Left lung (tissue), 10 donors: Measurements from ENCODE around the gene MFSD6L. TPM values are rescaled to one million over a fixed set of nuclear protein-coding genes. Genes with fewer than 3 reads are reported as not detected.
A peak's percentile ranks its signal among the peaks of the same experiment; 100 is the strongest.

Source experiments
- ATAC-seq: fragments of 200-7000 bp; cut with Tn5 transposase; one replicate; pipeline ENCODE4 v1.9.1; 2020; ENCODE audit warnings: moderate library complexity
- DNase-seq, 4 donors: peaks; one replicate each; pipeline ENCODE4 v3.0.0-alpha.2; 2013 to 2020
- H3K27ac ChIP-seq, 2 donors: fragments of 200-600 bp; sonication (generic) in 1 of 2; one replicate each; pipeline versions ENCODE4 v1.5.0 to v1.8.0; 2020 to 2021
- H3K27me3 ChIP-seq, 2 donors: fragments of 200-600 bp; sonication (generic) in 1 of 2; one replicate each; pipeline versions ENCODE4 v1.5.0 to v1.8.0; 2020 to 2021
- H3K36me3 ChIP-seq, 2 donors: fragments of 200-600 bp; sonication (generic) in 1 of 2; one replicate each; pipeline versions ENCODE4 v1.5.0 to v1.8.0; 2020 to 2021
- H3K4me1 ChIP-seq, 2 donors: fragments of 200-600 bp; one replicate each; pipeline ENCODE4 v1.8.0; 2021
- H3K4me3 ChIP-seq, 2 donors: fragments of 200-600 bp; sonication (generic) in 1 of 2; one replicate each; pipeline versions ENCODE4 v1.5.0 to v1.8.0; 2020 to 2021; ENCODE audit warnings: mild to moderate bottlenecking in 1 of 2
- H3K9me3 ChIP-seq, 2 donors: fragments of 200-600 bp; sonication (generic) in 1 of 2; one replicate each; pipeline versions ENCODE4 v1.5.0 to v1.8.0; 2020 to 2021
- CTCF ChIP-seq, 2 donors: fragments of 200-600 bp; sonication (generic) in 1 of 2; IDR thresholded peaks; one replicate each; pipeline versions ENCODE4 v1.5.0 to v1.8.0; 2021; ENCODE audit warnings: antibody characterized with exemption in 2 of 2
- intact Hi-C, 2 donors: fragments of 100-400 bp; cut with DNase I; formaldehyde crosslinking; loops; one replicate each; pipeline versions ENCODE4 v1.11.2 to v1.14.2; 2022
- polyA plus RNA-seq, 6 donors: library from polyadenylated mRNA; unstranded; fragments of 120-200 nt; gene quantifications; one replicate each; pipeline ENCODE4 v1.2.1, GENCODE V29; 2013; ENCODE audit not compliant: insufficient read length in 6 of 6
- total RNA-seq, 2 donors: library from RNA; stranded (reverse); fragmentation: NEBNext Ultra II Directional; extraction: Animal tissue kit (Norgen Biotek cat#: 25700); gene quantifications; one replicate each; pipeline ENCODE4 v1.2.1, GENCODE V29; 2021
- donor health status: DM: no; HTN: yes; CAD: no.
- donor health status: DM: no; HTN: no; CAD: no.

MFSD6L gene
- total and polyA plus RNA-seq, 8 donors = 0.30 to 1.6 (median 0.65) TPM

GRCh38 chr17:8776248-8776647 is 22.9 kb downstream of the MFSD6L start:
- Histone ChIP-seq H3K27me3 (peaks cover 7 to 12% of the 10 kb centered on the region in 2 donors), H3K9me3 (no peaks in the 10 kb centered on the region), H3K36me3 (no peaks in the 10 kb centered on the region), H3K4me1 (peaks cover 0 to 18% of the 10 kb centered on the region in 2 donors), H3K27ac (no peak overlapping the region), H3K4me3 (no peak overlapping the region)
- no peak for DNase-seq
- no peak for TF ChIP-seq CTCF (IDR thresholded peaks at IDR 0.05)
- intact Hi-C loops = no loop called here
- ATAC-seq = no peak

- Histone ChIP-seq H3K4me1 (no peaks in the 10 kb centered on the region), H3K27ac (no peak overlapping the region), H3K4me3 (no peak overlapping the region), H3K36me3 (no peaks in the 10 kb centered on the region), H3K9me3 (no peaks in the 10 kb centered on the region), H3K27me3 (peaks cover 3 to 17% of the 10 kb centered on the region in 2 donors)
- ATAC-seq (no peak), DNase-seq (no peak)
- no peak for TF ChIP-seq CTCF (IDR thresholded peaks at IDR 0.05)
- intact Hi-C loops = no loop called here
Measured at GRCh38 chr17:8766731-8767130, 32.4 kb downstream of the MFSD6L start.

GRCh38 chr17:8762012-8762411 is 37.2 kb downstream of the MFSD6L start:
- Histone ChIP-seq H3K4me1 (no peaks in the 10 kb centered on the region), H3K27ac (no peak overlapping the region), H3K36me3 (no peaks in the 10 kb centered on the region), H3K27me3 (peaks cover 0 to 11% of the 10 kb centered on the region in 2 donors), H3K9me3 (no peaks in the 10 kb centered on the region), H3K4me3 (no peak overlapping the region)
- DNase-seq = no peak
- ATAC-seq = no peak
- intact Hi-C loops = no loop called here
- TF ChIP-seq CTCF (IDR thresholded peaks at IDR 0.05) = no peak

- Histone ChIP-seq H3K36me3 (no peaks in the 10 kb centered on the region), H3K4me1 (no peaks in the 10 kb centered on the region), H3K9me3 (no peaks in the 10 kb centered on the region), H3K4me3 (no peak within 1 kb of the TSS), H3K27me3 (peaks cover 0 to 35% of the 10 kb centered on the region in 2 donors), H3K27ac (no peak within 1 kb of the TSS)
- ATAC-seq = no peak
- intact Hi-C loops = no loop called here
- no peak for TF ChIP-seq CTCF (IDR thresholded peaks at IDR 0.05)
- DNase-seq = peak in 1 of 4 donors; percentile 58
Measured at GRCh38 chr17:8758137-8758596, 41.0 kb downstream of the MFSD6L start, which contains the start of gene SPDYE4. Gene SPDYE4 (minus strand): TSS chr17:8758546. CDS start chr17:8758382, 164 bp downstream.

- H3K27ac ChIP-seq = no peak overlapping the region
- H3K9me3 ChIP-seq = no peaks in the 10 kb centered on the region
- no peaks in the 10 kb centered on the region for H3K36me3 ChIP-seq
- no peak for ATAC-seq
- DNase-seq = peak in 1 of 4 donors; percentile 58
- no peak for TF ChIP-seq CTCF (IDR thresholded peaks at IDR 0.05)
- H3K4me1 ChIP-seq = no peaks in the 10 kb centered on the region
- H3K27me3 ChIP-seq = peaks cover 0 to 35% of the 10 kb centered on the region in 2 donors
- H3K4me3 ChIP-seq = no peak overlapping the region
- intact Hi-C loops = no loop called here
Measured at GRCh38 chr17:8757189-8757588, 42.0 kb downstream of the MFSD6L start.
